PC-9 (cell line): ENCODE data around the gene CRISPLD2. TPM values are rescaled to one million over a fixed set of nuclear protein-coding genes. Genes with fewer than 3 reads are reported as not detected.

Source experiments
- BruUV-seq: library from RNA; stranded (reverse); fragments of 400-500 nt; replicated peaks from 2 replicates; lab custom pipeline; 2021; lab: Mats Ljungman, UMichigan
- CTCF ChIA-PET: fragments of 300-600 bp; sonication (Branson Sonifier 250); formaldehyde crosslinking; loops from one replicate; lab custom pipeline; 2022; ENCODE audit warnings: antibody characterized with exemption; lab: Charles Lee
- POLR2A ChIA-PET: fragments of 300-600 bp; sonication (Branson Sonifier 250); formaldehyde crosslinking; loops from one replicate; lab custom pipeline; 2022; ENCODE audit warnings: antibody characterized with exemption; ENCODE audit not compliant: unreplicated experiment; lab: Charles Lee
- DNase-seq, 2 experiments: peaks; one replicate each; pipeline versions ENCODE4 v3.0.0 to v3.0.0-alpha.2; 2015 to 2022; ENCODE audit warnings: mixed read lengths in 1 of 2
- H2AFZ ChIP-seq: fragments of 200-600 bp; sonication (generic); 2 replicates; pipeline ENCODE4 v1.8.1; 2017; ENCODE audit warnings: antibody characterized with exemption
- H3F3A ChIP-seq: fragments of 200-600 bp; sonication (generic); 2 replicates; pipeline ENCODE4 v1.8.1; 2017; ENCODE audit warnings: antibody characterized with exemption, mild to moderate bottlenecking, low read depth; ENCODE audit not compliant: insufficient read depth
- H3K27ac ChIP-seq: fragments of 200-600 bp; sonication (generic); 2 replicates; pipeline ENCODE4 v1.6.1; 2016; ENCODE audit warnings: mixed run types
- H3K27me3 ChIP-seq: fragments of 200-600 bp; sonication (generic); 2 replicates; pipeline ENCODE4 v1.6.1; 2016; ENCODE audit warnings: low read depth, mixed run types; ENCODE audit not compliant: insufficient read depth
- H3K36me3 ChIP-seq: fragments of 200-600 bp; sonication (generic); 2 replicates; pipeline ENCODE4 v1.6.1; 2016; ENCODE audit warnings: low read depth, mixed run types
- H3K4me1 ChIP-seq: fragments of 200-600 bp; sonication (generic); replicated peaks from 2 replicates; pipeline ENCODE4 v1.6.1; 2016; ENCODE audit warnings: mixed run types; ENCODE audit not compliant: insufficient read depth
- H3K4me2 ChIP-seq: fragments of 200-600 bp; sonication (generic); 2 replicates; pipeline ENCODE4 v1.6.1; 2017; ENCODE audit warnings: mixed run types
- H3K4me3 ChIP-seq: fragments of 200-600 bp; sonication (generic); 2 replicates; pipeline ENCODE4 v1.6.1; 2016; ENCODE audit warnings: mixed run types
- H3K79me2 ChIP-seq: fragments of 200-600 bp; sonication (generic); 2 replicates; pipeline ENCODE4 v1.6.1; 2017; ENCODE audit warnings: low read depth, mixed run types
- H3K9me2 ChIP-seq: fragments of 200-600 bp; sonication (generic); 2 replicates; pipeline ENCODE4 v1.8.1; 2017; ENCODE audit warnings: mild to moderate bottlenecking; ENCODE audit not compliant: insufficient read depth
- H3K9me3 ChIP-seq: fragments of 200-600 bp; sonication (generic); 2 replicates; pipeline ENCODE4 v1.8.1; 2016; ENCODE audit warnings: low read depth; ENCODE audit not compliant: insufficient read depth
- H4K20me1 ChIP-seq: fragments of 200-600 bp; sonication (generic); 2 replicates; pipeline ENCODE4 v1.8.1; 2017; ENCODE audit not compliant: insufficient read depth
- CTCF ChIP-seq: fragments of 200-600 bp; sonication (generic); conservative IDR thresholded peaks from 2 replicates; pipeline ENCODE4 v1.6.1; 2017; ENCODE audit warnings: mixed run types, antibody characterized with exemption, mild to moderate bottlenecking, moderate library complexity
- EZH2 ChIP-seq: fragments of 200-600 bp; sonication (generic); IDR thresholded peaks from 2 replicates; pipeline ENCODE4 v1.8.0; 2017; ENCODE audit warnings: antibody characterized with exemption, low read depth
- intact Hi-C: fragments of 100-400 bp; cut with micrococcal nuclease; formaldehyde crosslinking; loops from one replicate; pipeline ENCODE4 v1.10.0; 2022; ENCODE audit not compliant: unreplicated experiment
- total RNA-seq: library from RNA; stranded (reverse); gene quantifications from 2 replicates; pipeline ENCODE4 v1.2.3, GENCODE V29; 2021

CRISPLD2 gene
- total RNA-seq, 1 experiment from 2014 or later: 18.6 TPM

DNA sequence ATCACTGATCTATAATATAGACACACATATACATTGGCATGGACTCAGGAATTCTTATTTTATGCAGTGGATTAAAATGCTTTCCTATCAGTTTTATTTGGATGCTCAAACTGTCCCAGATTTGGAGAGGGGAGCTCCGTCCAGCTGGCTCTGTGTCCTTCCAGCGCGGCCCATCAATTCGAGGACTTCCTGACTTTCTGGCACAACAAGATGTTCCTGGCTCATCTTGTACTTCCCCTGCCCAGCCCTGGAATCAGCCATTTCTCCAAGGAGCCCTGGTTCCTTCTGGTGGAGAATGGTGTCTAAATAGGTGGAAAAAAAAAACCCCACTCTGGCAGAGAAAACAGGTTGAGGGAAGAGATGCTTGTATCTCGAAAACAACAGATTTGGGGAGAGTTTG, 94.5 kb downstream of the CRISPLD2 start:
- ChIA-PET CTCF (no interaction called here), POLR2A (no interaction called here)
- no peak for TF ChIP-seq CTCF
- TF ChIP-seq EZH2: no peak
- no TSS peak for BruUV-seq
- Histone ChIP-seq H3K27me3 (no peaks in the 10 kb centered on the region), H3K36me3 (no peaks in the 10 kb centered on the region), H3K4me2 (no peak overlapping the region), H2AFZ (no peak overlapping the region), H4K20me1 (no peaks in the 10 kb centered on the region), H3K79me2 (no peaks in the 10 kb centered on the region), H3F3A (no peaks in the 10 kb centered on the region), H3K27ac (no peak overlapping the region), H3K9me3 (no peaks in the 10 kb centered on the region), H3K4me1 (no peaks in the 10 kb centered on the region), H3K9me2 (no peaks in the 10 kb centered on the region), H3K4me3 (no peak overlapping the region)
- no peak for DNase-seq
- intact Hi-C loops: no loop called here

DNA sequence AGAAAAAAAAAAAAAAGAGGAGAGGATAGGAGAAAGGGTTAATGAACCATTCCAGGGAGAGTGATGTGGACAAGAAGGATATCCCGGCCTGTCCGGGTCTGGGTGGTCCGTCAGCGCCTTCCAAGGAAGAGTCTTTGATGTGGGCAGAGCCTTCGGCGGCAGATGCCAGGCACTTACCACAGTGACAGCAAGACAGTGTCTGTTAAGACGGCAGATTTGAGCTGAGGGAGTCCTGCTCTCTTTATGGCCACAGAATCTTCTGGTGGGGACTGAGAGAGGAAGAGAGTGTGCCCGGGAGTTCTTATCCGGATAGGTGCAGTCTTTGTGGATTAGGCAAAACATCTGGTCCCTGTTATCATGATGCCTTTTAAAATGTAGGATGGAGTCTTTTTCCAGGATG, 96.4 kb downstream of the CRISPLD2 start:
- H2AFZ ChIP-seq: no peak overlapping the region
- H3K27ac ChIP-seq: no peak overlapping the region
- H3K4me1 ChIP-seq: no peaks in the 10 kb centered on the region
- no peaks in the 10 kb centered on the region for H3K27me3 ChIP-seq
- H3K4me2 ChIP-seq: no peak overlapping the region
- H3K36me3 ChIP-seq: no peaks in the 10 kb centered on the region
- no peaks in the 10 kb centered on the region for H3K79me2 ChIP-seq
- CTCF ChIA-PET: no interaction called here
- POLR2A ChIA-PET: no interaction called here
- no peak for TF ChIP-seq EZH2
- TF ChIP-seq CTCF: no peak
- no peak for DNase-seq
- H3K9me2 ChIP-seq: no peaks in the 10 kb centered on the region
- no peaks in the 10 kb centered on the region for H3K9me3 ChIP-seq
- H3F3A ChIP-seq: no peaks in the 10 kb centered on the region
- intact Hi-C loops: no loop called here
- H4K20me1 ChIP-seq: no peaks in the 10 kb centered on the region
- no peak overlapping the region for H3K4me3 ChIP-seq
- no TSS peak for BruUV-seq

- no peaks in the 10 kb centered on the region for H4K20me1 ChIP-seq
- CTCF ChIA-PET: interaction anchor here (0.6 kb wide), 1 partner anchor 408 kb away, joined by 5 read pairs; no protein-coding TSS in a partner anchor
- H3K79me2 ChIP-seq: no peaks in the 10 kb centered on the region
- H3K4me3 ChIP-seq: no peak overlapping the region
- no peak overlapping the region for H3K27ac ChIP-seq
- BruUV-seq: no TSS peak
- no peak overlapping the region for H3K4me2 ChIP-seq
- DNase-seq: no peak
- H3K9me3 ChIP-seq: no peaks in the 10 kb centered on the region
- no peaks in the 10 kb centered on the region for H3K4me1 ChIP-seq
- intact Hi-C loops: no loop called here
- POLR2A ChIA-PET: no interaction called here
- no peaks in the 10 kb centered on the region for H3F3A ChIP-seq
- no peaks in the 10 kb centered on the region for H3K27me3 ChIP-seq
- TF ChIP-seq CTCF (no peak), EZH2 (no peak)
- no peaks in the 10 kb centered on the region for H3K36me3 ChIP-seq
- no peak overlapping the region for H2AFZ ChIP-seq
- H3K9me2 ChIP-seq: no peaks in the 10 kb centered on the region
Measured at GRCh38 chr16:84916850-84917249, 97.1 kb downstream of the CRISPLD2 start.
